SH-SY5Y (cell line): ENCODE measurements around the gene MGMT.

Source experiments
- GATA2 ChIP-seq: IDR thresholded peaks from 2 replicates; pipeline ENCODE4 v1.6.1; 2011; ENCODE audit warnings: mild to moderate bottlenecking, low read depth, low read length
- GATA3 ChIP-seq: IDR thresholded peaks from 2 replicates; pipeline ENCODE4 v1.6.1; 2011; ENCODE audit warnings: low read depth, mild to moderate bottlenecking, low read length, moderate library complexity

The MGMT gene

GRCh38 chr10:129711291-129711690, 244.2 kb downstream of the MGMT start:
- TF ChIP-seq GATA3 (no peak), GATA2 (no peak)

- no peak for TF ChIP-seq GATA3
- TF ChIP-seq GATA2, result no peak
Observed at GRCh38 chr10:129712000-129712399, 245.0 kb downstream of the MGMT start.

- no peak for TF ChIP-seq GATA2
- TF ChIP-seq GATA3, result no peak
Observed at GRCh38 chr10:129713659-129714265, 246.7 kb downstream of the MGMT start.

GRCh38 chr10:129715805-129716204, 248.8 kb downstream of the MGMT start:
- TF ChIP-seq GATA2, result no peak
- no peak for TF ChIP-seq GATA3

GRCh38 chr10:129716211-129716681, 249.2 kb downstream of the MGMT start:
- no peak for TF ChIP-seq GATA3
- TF ChIP-seq GATA2, result no peak

GRCh38 chr10:129716881-129717280, 249.8 kb downstream of the MGMT start:
- no peak for TF ChIP-seq GATA2
- no peak for TF ChIP-seq GATA3

- TF ChIP-seq GATA2 (no peak), GATA3 (no peak)
Observed at GRCh38 chr10:129717816-129718547, 250.9 kb downstream of the MGMT start.

GRCh38 chr10:129718548-129719414, 251.7 kb downstream of the MGMT start:
- TF ChIP-seq GATA3 (no peak), GATA2 (no peak)

GRCh38 chr10:129719415-129719739, 252.3 kb downstream of the MGMT start:
- no peak for TF ChIP-seq GATA3
- no peak for TF ChIP-seq GATA2

- no peak for TF ChIP-seq GATA3
- TF ChIP-seq GATA2, result no peak
Observed at GRCh38 chr10:129719889-129720590, 253.0 kb downstream of the MGMT start.

GRCh38 chr10:129725011-129725410, 258.0 kb downstream of the MGMT start:
- no peak for TF ChIP-seq GATA3
- no peak for TF ChIP-seq GATA2

GRCh38 chr10:129725482-129725881, 258.4 kb downstream of the MGMT start:
- TF ChIP-seq GATA2, result no peak
- TF ChIP-seq GATA3, result no peak

GRCh38 chr10:129725890-129726631, 259.0 kb downstream of the MGMT start:
- TF ChIP-seq GATA2, result no peak
- TF ChIP-seq GATA3, result no peak
